Ascending aorta (tissue), 2 donors: ENCODE results near the gene USP48. TPM values are rescaled to one million over a fixed set of nuclear protein-coding genes. Genes with fewer than 3 reads are reported as not detected.

ENCODE experiments used
- DNase-seq, 2 donors: peaks; one replicate each; pipeline ENCODE4 v3.0.0-alpha.2; 2019; ENCODE audit warnings: low spot score in 2 of 2
- H3K27ac ChIP-seq, 2 donors: fragments of 200-600 bp; sonication (generic); one replicate each; pipeline ENCODE4 v1.5.1; 2016 to 2017; ENCODE audit warnings: mild to moderate bottlenecking in 1 of 2
- H3K27me3 ChIP-seq: fragments of 200-600 bp; sonication (generic); one replicate; pipeline ENCODE4 v1.5.1; 2017
- H3K36me3 ChIP-seq, 2 donors: fragments of 200-600 bp; sonication (generic); one replicate each; pipeline ENCODE4 v1.5.1; 2016
- H3K4me1 ChIP-seq, 2 donors: fragments of 200-600 bp; sonication (generic); one replicate each; pipeline ENCODE4 v1.5.1; 2016 to 2017; ENCODE audit warnings: mild to moderate bottlenecking in 1 of 2
- H3K4me3 ChIP-seq, 2 donors: fragments of 200-600 bp; sonication (generic); one replicate each; pipeline ENCODE4 v1.5.1; 2016 to 2017; ENCODE audit warnings: mild to moderate bottlenecking in 1 of 2
- H3K9me3 ChIP-seq, 2 donors: fragments of 200-600 bp; sonication (generic); one replicate each; pipeline ENCODE4 v1.5.1; 2016
- intact Hi-C: fragments of 100-400 bp; cut with DNase I; formaldehyde crosslinking; loops from one replicate; pipeline ENCODE4 v1.15.1; 2023
- total RNA-seq: library from RNA; depleted of rRNA; stranded (reverse); fragments of >200 nt; gene quantifications from one replicate; pipeline ENCODE4 v1.1.0, GENCODE V29; 2016
- TF ChIP-seq, protein P1 (sequence below), 3 experiments: fragments of 200-600 bp in 2 of 3; fragments of 450-650 bp in 1 of 3; sonication (generic) in 2 of 3; IDR thresholded peaks; one replicate each; pipeline ENCODE4 v1.5.1; 2016 to 2019; ENCODE audit warnings: antibody characterized with exemption in 3 of 3, mild to moderate bottlenecking in 1 of 3, moderate library complexity in 1 of 3

Gene USP48
- total RNA-seq, 1 donor from 2014 or later, result 41.3 TPM

DNA sequence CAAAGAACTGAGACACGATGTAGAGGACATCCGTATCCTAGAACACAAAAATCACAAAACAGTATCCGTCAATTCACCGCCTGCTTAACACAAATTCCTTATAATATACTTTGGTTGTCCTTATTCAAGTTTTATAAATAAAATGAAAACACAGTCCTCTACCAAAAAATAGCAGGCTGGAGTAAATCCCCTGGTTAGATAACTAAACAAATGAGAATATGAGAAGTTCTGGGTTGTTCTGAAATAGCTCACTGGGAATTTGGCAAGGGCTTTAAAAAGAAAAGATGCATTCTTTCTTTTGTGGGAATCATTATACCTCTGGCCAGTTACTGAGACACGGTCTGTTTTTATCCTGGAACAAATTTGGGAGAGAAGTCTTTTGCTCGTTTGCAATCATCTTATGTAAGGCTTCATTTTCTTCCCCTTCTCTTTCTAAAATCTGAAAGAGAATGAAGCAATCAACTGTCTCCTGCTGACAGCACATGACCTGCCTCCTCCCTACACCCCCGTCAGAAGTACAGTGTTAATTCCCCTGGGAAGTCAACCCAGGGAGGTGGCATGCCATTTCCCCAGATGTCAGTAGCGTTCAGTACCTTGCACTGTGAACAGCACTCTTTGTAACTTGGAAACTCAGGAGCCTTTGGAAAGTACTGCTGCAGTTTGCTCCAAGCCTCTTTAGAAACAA, 76.7 kb downstream of the USP48 start:
- Histone ChIP-seq H3K4me3 (no peak overlapping the region), H3K27ac (no peak overlapping the region), H3K27me3 (no peaks in the 10 kb centered on the region), H3K4me1 (no peaks in the 10 kb centered on the region), H3K36me3 (peaks cover 31 to 56% of the 10 kb centered on the region in 2 donors), H3K9me3 (no peaks in the 10 kb centered on the region)
- intact Hi-C loops, result no loop called here
- no peak for DNase-seq
- TF ChIP-seq, protein P1, sequence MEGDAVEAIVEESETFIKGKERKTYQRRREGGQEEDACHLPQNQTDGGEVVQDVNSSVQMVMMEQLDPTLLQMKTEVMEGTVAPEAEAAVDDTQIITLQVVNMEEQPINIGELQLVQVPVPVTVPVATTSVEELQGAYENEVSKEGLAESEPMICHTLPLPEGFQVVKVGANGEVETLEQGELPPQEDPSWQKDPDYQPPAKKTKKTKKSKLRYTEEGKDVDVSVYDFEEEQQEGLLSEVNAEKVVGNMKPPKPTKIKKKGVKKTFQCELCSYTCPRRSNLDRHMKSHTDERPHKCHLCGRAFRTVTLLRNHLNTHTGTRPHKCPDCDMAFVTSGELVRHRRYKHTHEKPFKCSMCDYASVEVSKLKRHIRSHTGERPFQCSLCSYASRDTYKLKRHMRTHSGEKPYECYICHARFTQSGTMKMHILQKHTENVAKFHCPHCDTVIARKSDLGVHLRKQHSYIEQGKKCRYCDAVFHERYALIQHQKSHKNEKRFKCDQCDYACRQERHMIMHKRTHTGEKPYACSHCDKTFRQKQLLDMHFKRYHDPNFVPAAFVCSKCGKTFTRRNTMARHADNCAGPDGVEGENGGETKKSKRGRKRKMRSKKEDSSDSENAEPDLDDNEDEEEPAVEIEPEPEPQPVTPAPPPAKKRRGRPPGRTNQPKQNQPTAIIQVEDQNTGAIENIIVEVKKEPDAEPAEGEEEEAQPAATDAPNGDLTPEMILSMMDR (IDR thresholded peaks at IDR 0.05), result no peak

DNA sequence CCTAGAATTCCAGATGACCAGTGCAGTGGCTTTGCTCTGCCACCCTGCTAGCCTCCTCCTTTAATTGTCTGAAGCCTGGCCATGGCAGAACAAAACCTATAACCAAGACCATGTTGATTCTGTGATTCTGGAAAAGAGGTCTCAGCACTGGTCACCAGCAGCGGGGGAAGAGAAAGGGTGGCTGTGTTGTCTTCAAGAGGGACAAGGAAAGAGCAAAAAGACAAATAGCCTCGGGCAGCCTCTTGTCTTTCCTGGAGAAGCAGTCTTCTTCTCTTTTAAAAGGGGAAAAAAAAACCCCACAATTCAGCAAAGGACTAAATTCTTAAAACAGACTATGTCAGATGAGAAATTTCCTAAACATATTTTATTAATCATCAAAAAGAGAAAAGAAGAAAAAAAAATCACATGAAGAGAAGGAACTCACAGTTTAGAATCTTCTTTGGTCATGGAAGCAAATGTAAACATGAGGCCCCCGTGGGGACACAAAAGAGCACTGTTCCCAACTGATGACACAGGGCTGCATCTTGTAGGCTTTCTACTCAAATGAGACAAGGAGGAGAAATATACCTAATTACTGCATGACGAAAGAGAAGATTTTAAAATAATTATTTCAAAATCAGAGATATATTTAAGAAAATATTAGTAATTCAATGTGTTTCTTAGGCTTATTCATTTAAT, 77.5 kb downstream of the USP48 start:
- Histone ChIP-seq H3K9me3 (no peaks in the 10 kb centered on the region), H3K36me3 (peaks cover 40 to 61% of the 10 kb centered on the region in 2 donors), H3K4me1 (no peaks in the 10 kb centered on the region), H3K4me3 (no peak overlapping the region), H3K27me3 (no peaks in the 10 kb centered on the region), H3K27ac (no peak overlapping the region)
- intact Hi-C loops, result no loop called here
- no peak for DNase-seq
- TF ChIP-seq, protein P1 (IDR thresholded peaks at IDR 0.05), result no peak

DNA sequence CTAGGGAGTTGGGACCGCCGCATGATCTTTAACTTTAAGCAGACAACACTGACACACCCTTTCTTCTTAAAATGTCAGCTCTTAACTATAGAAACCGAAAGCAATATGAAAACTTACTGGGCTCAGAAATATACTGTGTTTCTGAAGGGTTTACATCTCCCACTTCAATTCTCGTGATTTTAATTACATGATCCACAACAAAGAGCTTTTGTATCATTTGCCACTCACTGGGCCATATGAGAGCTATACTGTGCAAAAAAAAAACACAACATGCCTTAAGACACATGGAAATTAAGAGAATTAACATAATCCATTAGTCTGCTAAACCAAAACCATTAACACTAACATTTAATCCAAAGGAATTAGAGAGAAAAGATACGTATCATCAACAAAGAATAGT, 78.8 kb downstream of the USP48 start:
- Histone ChIP-seq H3K4me3 (no peak overlapping the region), H3K4me1 (no peaks in the 10 kb centered on the region), H3K27ac (no peak overlapping the region), H3K36me3 (peaks cover 46 to 66% of the 10 kb centered on the region in 2 donors), H3K27me3 (no peaks in the 10 kb centered on the region), H3K9me3 (no peaks in the 10 kb centered on the region)
- intact Hi-C loops, result no loop called here
- DNase-seq, result no peak
- TF ChIP-seq, protein P1 (IDR thresholded peaks at IDR 0.05), result no peak

DNA sequence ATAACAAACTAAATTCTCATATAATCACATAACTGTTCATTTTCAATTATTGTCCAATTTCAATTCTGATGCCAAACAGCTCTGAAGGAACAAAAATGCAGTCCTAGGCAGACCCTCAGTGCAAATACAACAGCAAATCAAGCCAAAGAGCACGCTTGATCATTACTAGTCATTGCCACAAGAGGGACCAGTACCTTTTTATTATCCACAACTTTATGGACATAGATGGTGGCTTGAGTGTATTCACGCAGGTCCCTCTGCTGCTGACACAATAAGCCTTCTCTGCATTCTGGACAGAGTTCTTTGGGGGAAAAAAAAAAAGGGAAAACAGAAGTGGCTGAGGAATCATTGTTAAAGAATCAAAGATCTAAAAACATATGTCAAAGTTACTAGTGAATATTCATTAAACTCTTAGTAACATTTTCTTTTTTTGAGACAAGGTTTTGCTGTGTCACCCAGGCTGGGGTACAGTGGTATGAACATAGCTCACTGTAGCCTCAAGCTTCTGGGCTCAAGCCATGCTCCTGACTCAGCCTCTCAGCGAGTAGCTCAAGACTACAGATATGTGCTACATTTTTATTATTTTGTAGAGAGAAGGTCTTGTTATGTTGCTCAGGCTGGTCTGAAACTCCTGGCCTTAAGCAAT, 79.5 kb downstream of the USP48 start:
- intact Hi-C loops, result no loop called here
- H3K36me3 ChIP-seq, result peaks cover 46 to 71% of the 10 kb centered on the region in 2 donors
- no peaks in the 10 kb centered on the region for H3K27me3 ChIP-seq
- TF ChIP-seq, protein P1 (IDR thresholded peaks at IDR 0.05), result peak in 1 of 3 experiments; percentile 29
- no peak overlapping the region for H3K27ac ChIP-seq
- no peak for DNase-seq
- H3K9me3 ChIP-seq, result no peaks in the 10 kb centered on the region
- H3K4me1 ChIP-seq, result no peaks in the 10 kb centered on the region
- H3K4me3 ChIP-seq, result no peak overlapping the region

DNA sequence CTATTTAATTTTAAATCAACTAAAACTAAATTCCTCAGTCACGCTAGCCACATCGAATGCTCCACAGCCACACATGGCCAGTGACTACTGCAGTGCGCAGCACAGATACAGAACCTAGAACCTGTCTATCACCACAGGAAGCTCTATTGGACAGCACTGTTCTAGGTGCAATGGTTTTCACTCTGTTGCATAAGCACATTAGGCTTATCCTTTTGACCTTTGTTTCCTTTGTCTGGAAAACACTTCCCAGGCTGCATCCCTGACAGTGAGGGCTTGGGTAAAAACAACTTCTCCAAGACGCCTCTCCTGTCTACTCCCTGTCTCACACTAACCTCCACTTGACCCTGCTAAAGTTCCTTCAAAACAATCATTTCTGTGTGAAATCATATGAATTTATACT, 80.2 kb downstream of the USP48 start:
- Histone ChIP-seq H3K36me3 (peaks cover 40 to 66% of the 10 kb centered on the region in 2 donors), H3K27ac (no peak overlapping the region)

More for the DNA sequence above, 80.2 kb downstream of the USP48 start:
- no peaks in the 10 kb centered on the region for H3K27me3 ChIP-seq
- DNase-seq, result no peak
- no peaks in the 10 kb centered on the region for H3K9me3 ChIP-seq
- TF ChIP-seq, protein P1 (IDR thresholded peaks at IDR 0.05), result no peak
- H3K4me3 ChIP-seq, result no peak overlapping the region
- intact Hi-C loops, result no loop called here
- no peaks in the 10 kb centered on the region for H3K4me1 ChIP-seq
